H1 (cell line): ENCODE results near the gene AOPEP. TPM values are rescaled to one million over a fixed set of nuclear protein-coding genes. Genes with fewer than 3 reads are reported as not detected.

ENCODE experiments used
- CBX5 ChIP-seq: fragments of 300-800, 300-1000 bp; sonication (generic); IDR thresholded peaks from 2 replicates; pipeline ENCODE4 v1.7.1; 2016; ENCODE audit warnings: antibody characterized with exemption, low read length, low read depth
- CBX8 ChIP-seq: fragments of 300-800, 300-1000 bp; sonication (generic); IDR thresholded peaks from 2 replicates; pipeline ENCODE4 v1.7.1; 2016; ENCODE audit warnings: low read depth, low read length, borderline replicate concordance
- CHD7 ChIP-seq: fragments of 300-600 bp; sonication (generic); IDR thresholded peaks from 2 replicates; pipeline ENCODE4 v1.7.1; 2012; ENCODE audit warnings: low read length, moderate library complexity, mild to moderate bottlenecking, inconsistent platforms; ENCODE audit not compliant: insufficient replicate concordance
- GABPA ChIP-seq: IDR thresholded peaks from 2 replicates; pipeline ENCODE4 v1.6.1; 2011; ENCODE audit warnings: mild to moderate bottlenecking, low read length, moderate library complexity, borderline replicate concordance; ENCODE audit not compliant: insufficient read depth
- GTF2F1 ChIP-seq: IDR thresholded peaks from 2 replicates; pipeline ENCODE4 v1.6.1; 2012; ENCODE audit warnings: low read depth, low read length, improper control_type of control experiment, borderline replicate concordance
- JUN ChIP-seq: IDR thresholded peaks from 2 replicates; pipeline ENCODE4 v1.6.1; 2011; ENCODE audit warnings: low read depth, mild to moderate bottlenecking, improper control_type of control experiment, low read length
- KDM1A ChIP-seq: fragments of 200-600, 300-600 bp; sonication (generic); IDR thresholded peaks from 2 replicates; pipeline ENCODE4 v1.7.1; 2016; ENCODE audit warnings: mild to moderate bottlenecking, low read length, borderline replicate concordance
- POLR2AphosphoS5 ChIP-seq: IDR thresholded peaks from 2 replicates; pipeline ENCODE4 v1.6.1; 2011; ENCODE audit warnings: low read depth, low read length
- SIX5 ChIP-seq: IDR thresholded peaks from 2 replicates; pipeline ENCODE4 v1.6.1; 2011; ENCODE audit warnings: mild to moderate bottlenecking, low read depth, low read length
- SP2 ChIP-seq: IDR thresholded peaks from 2 replicates; pipeline ENCODE4 v1.6.1; 2012; ENCODE audit warnings: mild to moderate bottlenecking, low read length, inconsistent platforms
- TEAD4 ChIP-seq: IDR thresholded peaks from 2 replicates; pipeline ENCODE4 v1.6.1; 2012; ENCODE audit warnings: low read depth, low read length, inconsistent platforms, mixed read lengths
- YY1 ChIP-seq: IDR thresholded peaks from 2 replicates; pipeline ENCODE4 v1.6.1; 2011; ENCODE audit warnings: low read depth, mild to moderate bottlenecking, low read length
- polyA plus RNA-seq, 7 experiments: library from polyadenylated mRNA; depleted of rRNA in 3 of 7; stranded (reverse) in 5 of 7; unstranded in 2 of 7; fragments of >200 nt in 5 of 7; fragments of 200-250 nt in 2 of 7; gene quantifications; 1 replicate in 5 of 7; 2 replicates in 1 of 7; 4 replicates in 1 of 7; pipeline versions ENCODE4 v1.2.1 to v1.2.3, GENCODE V29; 2011 to 2013; ENCODE audit warnings: missing spikeins in 2 of 7, mixed read lengths in 2 of 7
- total RNA-seq: library from RNA; stranded (reverse); fragmentation: NEBNext Ultra II Directional; extraction: Animal tissue kit (Norgen Biotek cat#: 25700); gene quantifications from 2 replicates; pipeline ENCODE4 v1.2.1, GENCODE V29; 2021

AOPEP gene
- total and polyA plus RNA-seq, 2 of the 8 experiments (the other 6 are each of a cell fraction or from before 2014, with no cell fraction given), result 6.1 to 14.3 TPM

GRCh38 chr9:94979904-94980507 is 253.5 kb downstream of the AOPEP start (continued):
- no peak for TF ChIP-seq CHD7
- no peak for TF ChIP-seq TEAD4
- TF ChIP-seq SIX5, result no peak
- TF ChIP-seq GTF2F1, result no peak
- no peak for TF ChIP-seq POLR2AphosphoS5
- TF ChIP-seq CBX8, result no peak
- TF ChIP-seq GABPA, result no peak
- no peak for TF ChIP-seq SP2
- no peak for TF ChIP-seq JUN
- no peak for TF ChIP-seq YY1
- TF ChIP-seq KDM1A, result no peak
- TF ChIP-seq CBX5, result no peak
